ENCODE data around the gene SLC12A8.

Gene SLC12A8

GRCh38 chr3:125072749-125073389 lies 139.7 kb downstream of the SLC12A8 start:
- DNase-seq: peak; percentile 58

DNA sequence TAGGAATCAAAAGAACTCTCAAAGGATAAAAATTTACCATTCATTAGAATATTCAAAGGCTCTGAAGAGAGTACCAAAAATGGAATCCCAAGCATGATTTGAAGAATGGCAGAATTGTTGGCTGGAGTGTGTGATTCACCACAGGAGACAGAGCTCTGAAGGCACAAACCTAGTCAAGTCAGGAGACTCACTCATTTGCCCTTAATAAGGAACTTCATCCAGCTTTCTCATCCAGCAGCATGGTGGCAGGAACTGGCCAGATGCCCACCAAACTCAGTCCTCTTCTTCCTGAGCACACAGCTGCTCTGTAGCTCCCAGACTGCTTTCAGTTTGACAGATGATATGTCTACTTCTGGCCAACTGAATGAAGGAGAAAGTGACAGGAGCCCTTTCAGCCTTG lies 140.2 kb downstream of the SLC12A8 start:
- no peak for DNase-seq

DNA sequence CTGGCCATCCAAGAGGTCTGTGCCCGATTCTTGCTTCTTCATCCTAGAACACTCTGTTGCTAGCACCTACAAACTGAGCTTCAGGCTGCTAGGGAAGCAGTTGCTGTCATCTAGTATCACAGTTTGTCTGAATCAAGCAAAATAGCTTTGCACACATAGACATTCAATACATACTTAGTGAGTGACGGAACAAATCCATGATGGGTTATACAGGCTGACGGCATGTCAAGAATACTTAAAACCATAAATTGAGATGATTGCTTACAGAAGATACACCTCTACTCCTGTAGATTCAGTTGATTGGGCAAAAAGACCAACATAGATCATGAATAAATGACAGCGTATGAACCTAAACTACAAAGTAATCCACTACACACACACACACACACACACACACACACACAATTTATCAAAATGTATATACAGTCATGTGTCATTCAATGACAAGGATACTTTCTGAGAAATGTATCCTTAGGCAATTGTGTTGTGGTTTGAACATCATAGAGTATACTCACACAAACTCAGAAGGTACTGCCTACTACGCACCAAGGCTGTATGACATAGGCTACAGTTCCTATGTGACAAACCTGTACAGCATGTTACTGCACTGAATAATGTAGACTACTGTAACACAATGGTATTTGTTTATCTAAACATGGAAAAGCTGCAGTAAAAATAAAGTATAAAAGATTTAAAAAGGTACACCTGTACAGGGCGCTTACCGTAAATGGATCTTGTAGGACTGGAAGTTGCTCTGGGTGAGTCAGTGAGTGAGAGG lies 142.4 kb downstream of the SLC12A8 start:
- no peak for DNase-seq

- DNase-seq: no peak
Measured at GRCh38 chr3:125069452-125069851, 143.1 kb downstream of the SLC12A8 start.

DNA sequence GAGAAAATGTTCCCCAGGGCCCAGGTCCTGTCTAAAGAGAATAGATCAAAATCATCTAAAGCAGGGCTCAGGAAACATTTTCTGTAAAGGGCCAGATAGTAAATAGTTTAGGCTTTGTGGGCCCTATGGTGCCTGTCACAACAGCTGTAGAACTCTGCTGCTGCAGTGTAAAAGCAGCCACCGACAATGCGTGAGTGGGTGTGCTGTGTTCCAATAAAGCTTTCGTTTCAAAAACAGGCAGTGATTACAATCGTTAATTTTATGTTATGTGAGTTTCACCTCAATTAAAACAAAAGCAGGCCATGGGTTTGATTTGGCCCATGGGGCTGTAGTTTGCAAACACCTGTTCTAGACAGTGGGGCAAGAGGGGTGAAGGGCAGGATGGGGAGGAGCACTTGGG lies 144.3 kb downstream of the SLC12A8 start:
- no peak for DNase-seq

- no peak for DNase-seq
Measured at GRCh38 chr3:125067225-125067624, 145.3 kb downstream of the SLC12A8 start.

DNA sequence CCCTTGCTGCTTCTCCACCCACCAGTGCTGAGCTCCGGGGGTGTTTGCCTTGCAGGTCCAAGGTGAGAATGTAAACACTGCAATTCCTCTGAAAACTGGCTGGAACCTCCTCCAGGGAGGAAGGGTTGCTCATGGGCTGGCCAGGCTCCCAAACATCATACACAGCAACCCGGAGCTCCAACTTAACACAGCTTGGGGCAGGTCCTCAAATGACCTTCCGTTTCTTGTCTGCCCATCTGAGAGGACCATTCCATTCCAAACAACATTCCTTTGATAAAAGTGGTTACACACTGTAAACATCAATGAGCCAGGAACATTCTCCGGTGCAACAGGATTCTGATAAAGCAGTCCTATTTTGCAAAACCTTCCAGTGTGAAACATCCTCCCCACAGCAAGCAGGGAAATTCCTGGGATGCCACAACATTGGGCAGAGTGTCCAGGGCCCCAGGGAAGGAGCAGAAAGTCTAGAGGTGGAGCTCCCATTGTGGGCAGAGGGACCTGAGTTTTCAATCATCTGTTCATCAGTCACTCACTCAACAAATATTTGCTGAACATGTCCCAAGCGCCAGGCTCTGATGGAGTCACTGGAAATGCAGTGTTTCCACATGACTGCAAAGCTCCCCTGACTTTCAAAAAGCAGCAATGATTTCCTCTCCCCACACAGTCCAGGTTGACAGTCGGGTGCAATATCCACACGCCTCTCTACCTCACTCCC lies 149.5 kb downstream of the SLC12A8 start:
- DNase-seq: no peak

- no peak for DNase-seq
Measured at GRCh38 chr3:125061646-125062045, 150.9 kb downstream of the SLC12A8 start.

GRCh38 chr3:125061170-125061569 lies 151.4 kb downstream of the SLC12A8 start:
- DNase-seq: no peak

- no peak for DNase-seq
Measured at GRCh38 chr3:125059488-125060245, 152.9 kb downstream of the SLC12A8 start.

DNA sequence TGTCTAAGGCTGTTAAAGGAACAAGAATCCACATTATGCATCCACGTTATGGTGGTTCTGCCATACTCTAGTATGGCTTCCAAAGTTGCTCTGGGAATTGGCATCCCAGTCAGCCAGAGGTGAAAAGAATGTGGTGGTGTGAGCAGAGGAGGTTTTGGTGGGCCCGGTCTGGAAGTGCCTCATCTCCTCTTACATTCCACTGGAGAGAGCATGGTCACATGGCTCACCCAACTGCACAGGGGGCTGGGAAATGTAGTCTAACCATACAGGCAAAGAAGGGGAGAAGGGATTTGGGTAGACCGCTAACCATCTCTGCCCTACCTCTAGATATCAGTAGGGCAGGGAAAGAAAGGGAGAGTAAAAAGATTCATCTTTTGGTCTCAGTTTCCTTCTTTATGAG lies 153.6 kb downstream of the SLC12A8 start:
- no peak for DNase-seq

DNA sequence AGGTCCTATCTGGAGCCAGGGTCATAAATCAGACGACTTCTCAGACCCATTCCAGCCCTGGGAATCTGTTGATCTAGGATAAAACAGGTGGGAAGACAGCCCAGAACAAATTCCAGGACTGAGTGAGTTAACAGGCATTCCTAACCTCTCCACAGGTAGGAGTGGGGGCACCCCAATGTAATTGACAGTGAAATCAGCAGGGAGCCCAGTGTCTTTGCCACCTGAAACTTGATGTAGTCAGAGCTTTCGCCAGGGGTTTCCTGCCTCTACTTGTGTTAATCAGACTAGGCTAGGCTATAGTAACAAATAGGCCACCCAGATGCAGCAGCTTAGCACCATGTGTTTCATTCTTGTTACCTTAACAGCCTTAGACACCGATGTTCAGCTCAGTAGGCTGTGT lies 154.0 kb downstream of the SLC12A8 start:
- DNase-seq: no peak

DNA sequence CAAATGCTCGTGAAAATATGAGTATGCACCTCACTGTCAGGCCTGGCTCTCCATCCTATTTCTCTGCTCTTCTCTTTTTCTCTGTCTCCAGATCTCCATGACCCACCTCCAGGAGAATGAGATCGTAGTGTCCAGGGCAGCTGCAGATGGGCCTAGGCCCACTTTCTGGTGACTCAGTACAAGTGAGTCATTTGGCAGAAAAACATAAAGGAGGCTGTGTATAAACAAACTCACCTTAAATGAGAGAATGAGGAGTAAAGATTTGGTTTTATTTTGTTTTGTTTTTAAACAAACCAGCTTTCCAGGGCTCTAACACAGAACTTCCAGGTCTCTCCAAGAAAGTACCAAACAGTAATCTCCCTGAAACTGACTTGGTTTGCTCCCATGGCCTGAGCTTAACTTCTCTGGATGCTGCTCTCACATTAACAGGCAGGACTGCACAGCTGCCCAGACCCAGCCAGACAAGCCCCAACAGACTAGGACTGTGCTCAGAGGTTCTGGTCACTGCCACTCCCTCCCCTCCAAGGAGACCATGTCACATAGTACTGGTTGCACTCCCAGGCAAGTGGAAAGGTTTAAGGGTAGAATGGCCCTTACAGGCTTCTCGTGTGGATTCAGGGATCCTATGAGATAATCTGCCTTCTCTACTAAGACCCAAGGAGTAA lies 155.2 kb downstream of the SLC12A8 start:
- no peak for DNase-seq

- peak; percentile 84 for DNase-seq
Measured at GRCh38 chr3:125055913-125056745, 156.4 kb downstream of the SLC12A8 start, which contains the start of gene HEG1. HEG1 (minus strand) TSS chr3:125055997; CDS start chr3:125055890, 107 bp downstream.

GRCh38 chr3:125055331-125055912 lies 157.1 kb downstream of the SLC12A8 start:
- DNase-seq: no peak

DNA sequence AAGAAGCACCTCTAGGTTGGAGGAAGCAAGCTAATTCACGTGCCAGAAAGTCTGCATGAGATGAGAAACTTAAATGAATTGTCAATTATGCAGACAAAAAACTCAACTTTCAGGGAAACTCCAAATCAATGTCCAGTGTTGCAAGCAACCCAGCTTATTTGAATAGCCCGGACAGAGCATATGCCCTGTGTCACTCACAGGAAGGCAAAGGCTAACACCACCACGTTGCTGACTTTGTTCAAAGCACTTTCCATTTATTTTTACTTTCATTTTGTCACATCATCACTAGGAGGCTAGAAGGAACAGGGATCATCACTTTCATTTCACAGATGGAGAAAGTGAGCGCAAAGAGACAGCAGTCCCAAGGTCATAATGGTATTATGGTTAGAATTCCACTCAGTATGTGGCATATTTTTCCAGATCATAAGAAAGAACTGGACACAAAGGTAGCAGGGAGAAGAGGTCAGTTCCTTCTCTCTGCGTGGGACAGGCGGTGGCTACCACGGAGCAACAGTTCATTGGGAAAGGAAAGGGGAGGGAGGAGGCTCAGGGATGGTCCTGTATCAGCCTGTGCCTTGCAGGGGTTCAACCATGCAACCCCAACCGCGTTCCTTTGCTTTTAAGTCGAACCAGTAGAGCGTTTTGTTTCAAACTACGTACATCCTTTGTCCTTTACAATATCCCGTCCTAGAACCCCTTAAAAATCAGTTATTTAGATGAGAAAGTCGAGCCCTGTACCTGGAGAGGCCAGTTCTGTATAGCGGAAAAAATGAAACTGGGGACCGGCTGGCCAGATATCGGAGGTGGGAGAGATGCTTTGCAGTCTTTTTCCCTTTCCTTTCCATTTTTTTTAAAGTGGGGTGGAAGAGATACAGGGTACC lies 157.9 kb downstream of the SLC12A8 start:
- peak; percentile 74 for DNase-seq

GRCh38 chr3:125054062-125054448 lies 158.5 kb downstream of the SLC12A8 start:
- DNase-seq: no peak

DNA sequence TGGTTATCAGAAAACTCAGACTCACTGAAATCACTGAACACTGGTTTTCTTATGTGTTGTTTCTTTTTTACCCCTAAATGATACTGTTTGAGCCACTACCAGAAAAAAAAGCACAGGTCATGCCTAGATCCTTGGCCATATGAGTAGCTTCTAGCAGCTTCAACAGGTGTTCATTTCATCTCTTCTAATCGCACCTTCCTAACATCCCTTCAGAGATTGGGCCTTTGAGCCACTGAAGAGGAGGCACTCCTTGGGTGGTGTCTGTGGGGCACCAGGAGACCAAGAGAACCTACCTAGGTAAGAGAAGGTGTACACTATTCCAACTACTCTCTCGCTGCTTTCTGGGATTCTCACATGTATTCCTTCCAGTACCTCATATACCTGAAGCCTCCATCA lies 159.2 kb downstream of the SLC12A8 start:
- no peak for DNase-seq

GRCh38 chr3:125052624-125053303 lies 159.8 kb downstream of the SLC12A8 start:
- DNase-seq: peak; percentile 67

Measured in eye (tissue), 1 donor.